WERI-Rb-1 (cell line): ENCODE results near the gene ZNF219.
A peak's percentile ranks its signal among the peaks of the same experiment; 100 is the strongest.

Experiments
- DNase-seq: peaks from one replicate; pipeline ENCODE4 v3.0.0-alpha.2; 2020
- H3K27ac ChIP-seq: fragments of 250-450 bp; sonication (Bioruptor Pico); 2 replicates; pipeline ENCODE4 v1.5.1; 2020; ENCODE audit warnings: mild to moderate bottlenecking, moderate library complexity
- H3K27me3 ChIP-seq: fragments of 250-450 bp; sonication (Bioruptor Pico); 2 replicates; pipeline ENCODE4 v1.5.1; 2021; ENCODE audit warnings: mild to moderate bottlenecking, low read depth, moderate library complexity; ENCODE audit not compliant: insufficient read depth, severe bottlenecking
- H3K36me3 ChIP-seq: fragments of 250-450 bp; sonication (Bioruptor Pico); 2 replicates; pipeline ENCODE4 v1.5.1; 2020; ENCODE audit warnings: mild to moderate bottlenecking, moderate library complexity
- H3K4me3 ChIP-seq: 2 replicates; pipeline ENCODE4 v1.5.1; 2011; ENCODE audit warnings: low read depth, mild to moderate bottlenecking, control low read depth, low read length
- H3K9me3 ChIP-seq: fragments of 250-450 bp; sonication (Bioruptor Pico); 2 replicates; pipeline ENCODE4 v1.5.1; 2021; ENCODE audit warnings: mild to moderate bottlenecking, moderate library complexity; ENCODE audit not compliant: severe bottlenecking
- TF ChIP-seq, protein P1 (sequence below): IDR thresholded peaks from 2 replicates; pipeline ENCODE4 v1.5.1; 2011; ENCODE audit warnings: low read depth, mild to moderate bottlenecking, control low read depth, inconsistent platforms, low read length

ZNF219 gene

DNA sequence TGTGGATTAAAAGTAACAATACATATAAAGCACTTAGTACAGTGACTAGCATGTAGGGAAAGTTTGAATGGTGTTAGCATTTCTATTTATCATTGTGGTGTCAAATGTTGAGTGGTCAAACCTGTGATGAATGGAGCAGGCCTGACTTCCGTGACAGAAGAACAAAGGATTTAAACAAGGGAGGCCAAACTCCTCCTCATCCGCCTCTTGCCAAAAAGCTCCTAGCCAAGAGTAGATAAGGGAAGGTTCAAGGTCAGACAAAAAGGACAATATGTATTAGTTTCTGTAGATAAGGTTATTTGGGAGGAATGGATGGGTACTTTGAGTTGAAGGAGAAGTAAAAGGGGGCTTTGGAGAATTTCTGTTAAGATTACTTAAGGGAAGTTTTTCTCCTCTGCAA is 49.8 kb downstream of the ZNF219 start:
- H3K36me3 ChIP-seq, result no peaks in the 10 kb centered on the region
- no peaks in the 10 kb centered on the region for H3K27me3 ChIP-seq
- no peaks in the 10 kb centered on the region for H3K9me3 ChIP-seq
- H3K27ac ChIP-seq, result no peak overlapping the region
- TF ChIP-seq, protein P1, sequence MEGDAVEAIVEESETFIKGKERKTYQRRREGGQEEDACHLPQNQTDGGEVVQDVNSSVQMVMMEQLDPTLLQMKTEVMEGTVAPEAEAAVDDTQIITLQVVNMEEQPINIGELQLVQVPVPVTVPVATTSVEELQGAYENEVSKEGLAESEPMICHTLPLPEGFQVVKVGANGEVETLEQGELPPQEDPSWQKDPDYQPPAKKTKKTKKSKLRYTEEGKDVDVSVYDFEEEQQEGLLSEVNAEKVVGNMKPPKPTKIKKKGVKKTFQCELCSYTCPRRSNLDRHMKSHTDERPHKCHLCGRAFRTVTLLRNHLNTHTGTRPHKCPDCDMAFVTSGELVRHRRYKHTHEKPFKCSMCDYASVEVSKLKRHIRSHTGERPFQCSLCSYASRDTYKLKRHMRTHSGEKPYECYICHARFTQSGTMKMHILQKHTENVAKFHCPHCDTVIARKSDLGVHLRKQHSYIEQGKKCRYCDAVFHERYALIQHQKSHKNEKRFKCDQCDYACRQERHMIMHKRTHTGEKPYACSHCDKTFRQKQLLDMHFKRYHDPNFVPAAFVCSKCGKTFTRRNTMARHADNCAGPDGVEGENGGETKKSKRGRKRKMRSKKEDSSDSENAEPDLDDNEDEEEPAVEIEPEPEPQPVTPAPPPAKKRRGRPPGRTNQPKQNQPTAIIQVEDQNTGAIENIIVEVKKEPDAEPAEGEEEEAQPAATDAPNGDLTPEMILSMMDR, result no peak
- DNase-seq, result no peak
- H3K4me3 ChIP-seq, result no peak overlapping the region

DNA sequence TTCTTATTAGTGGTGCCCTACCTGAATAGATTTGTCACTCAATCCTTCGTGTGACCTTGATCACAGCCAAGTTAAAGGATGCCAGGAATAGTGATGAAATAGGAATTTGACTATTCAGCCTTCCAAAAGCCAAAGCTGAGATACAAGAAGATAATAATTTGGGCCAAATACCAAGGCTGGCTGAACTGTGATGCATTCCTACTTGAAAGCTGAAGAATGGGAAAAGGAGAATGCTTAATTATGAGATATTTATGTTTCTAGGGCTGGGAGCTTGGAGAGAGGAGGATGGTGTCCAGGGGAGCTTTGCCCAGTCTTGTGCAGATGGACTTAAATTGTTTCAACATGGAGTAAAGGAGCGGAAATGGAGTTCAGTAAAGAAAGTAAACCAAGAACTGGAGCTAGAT is 51.1 kb downstream of the ZNF219 start:
- Histone ChIP-seq H3K4me3 (no peak overlapping the region), H3K27ac (no peak overlapping the region), H3K9me3 (no peaks in the 10 kb centered on the region), H3K27me3 (no peaks in the 10 kb centered on the region), H3K36me3 (no peaks in the 10 kb centered on the region)
- TF ChIP-seq, protein P1, result no peak
- no peak for DNase-seq

DNA sequence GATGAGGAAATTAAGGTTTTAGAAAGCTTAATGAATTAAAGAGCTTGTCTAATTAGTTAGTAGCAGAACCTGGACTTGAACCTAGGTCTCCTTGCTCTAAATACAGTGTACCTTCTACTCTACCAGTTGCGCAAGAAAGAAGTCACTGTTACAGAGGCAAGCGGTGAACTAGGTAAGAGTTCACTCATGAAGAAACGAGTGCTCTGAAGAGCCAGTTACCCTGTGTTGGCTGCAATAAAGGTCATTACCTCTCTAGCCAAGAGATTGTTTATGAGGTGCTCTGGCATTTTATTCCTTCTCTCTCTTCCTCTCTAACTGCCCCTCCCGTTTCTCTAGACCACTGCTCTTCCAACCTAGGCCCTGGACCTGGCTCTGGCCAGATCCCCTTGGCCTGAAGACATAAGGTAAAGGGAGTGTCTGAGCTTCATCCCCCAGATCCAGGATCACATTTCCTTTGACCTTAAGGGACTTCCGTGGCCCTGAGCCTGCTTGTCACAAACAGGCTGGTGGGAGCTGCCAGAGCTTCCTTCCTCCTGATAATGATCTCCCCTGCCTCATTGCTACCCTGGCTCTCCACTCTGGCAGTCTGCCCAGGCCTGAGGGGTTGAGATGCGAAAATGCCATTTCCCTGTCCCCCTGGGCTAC is 54.4 kb downstream of the ZNF219 start:
- TF ChIP-seq, protein P1, result no peak
- no peaks in the 10 kb centered on the region for H3K9me3 ChIP-seq
- H3K27ac ChIP-seq, result no peak overlapping the region
- H3K36me3 ChIP-seq, result no peaks in the 10 kb centered on the region
- no peak overlapping the region for H3K4me3 ChIP-seq
- H3K27me3 ChIP-seq, result no peaks in the 10 kb centered on the region
- DNase-seq, result peak; percentile 56

DNA sequence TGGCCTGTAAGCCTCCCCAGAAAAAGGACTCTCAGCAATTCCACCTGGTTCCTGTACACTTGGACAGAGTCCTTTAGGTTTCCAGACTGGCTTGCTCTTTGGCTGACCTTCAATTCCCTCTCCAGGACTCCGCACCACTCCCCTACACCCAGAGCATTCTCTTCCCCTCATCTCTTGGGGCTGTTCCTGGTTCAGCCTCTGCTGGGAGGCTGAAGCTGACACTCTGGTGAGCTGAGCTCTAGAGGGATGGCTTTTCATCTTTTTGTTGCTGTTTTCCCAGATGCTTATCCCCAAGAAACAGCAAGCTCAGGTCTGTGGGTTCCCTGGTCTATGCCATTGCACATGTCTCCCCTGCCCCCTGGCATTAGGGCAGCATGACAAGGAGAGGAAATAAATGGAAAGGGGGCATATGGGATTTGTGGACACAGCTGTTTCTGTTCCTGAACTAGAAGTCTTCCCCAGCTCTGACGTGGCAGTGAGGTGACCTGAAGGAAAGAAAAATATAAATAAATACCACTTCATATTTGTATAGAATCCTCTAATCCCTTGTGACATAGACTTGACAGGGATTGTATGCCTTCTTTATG is 55.0 kb downstream of the ZNF219 start:
- TF ChIP-seq, protein P1, result no peak
- no peak overlapping the region for H3K4me3 ChIP-seq
- no peak for DNase-seq
- H3K9me3 ChIP-seq, result no peaks in the 10 kb centered on the region
- no peaks in the 10 kb centered on the region for H3K27me3 ChIP-seq
- H3K36me3 ChIP-seq, result no peaks in the 10 kb centered on the region
- no peak overlapping the region for H3K27ac ChIP-seq

DNA sequence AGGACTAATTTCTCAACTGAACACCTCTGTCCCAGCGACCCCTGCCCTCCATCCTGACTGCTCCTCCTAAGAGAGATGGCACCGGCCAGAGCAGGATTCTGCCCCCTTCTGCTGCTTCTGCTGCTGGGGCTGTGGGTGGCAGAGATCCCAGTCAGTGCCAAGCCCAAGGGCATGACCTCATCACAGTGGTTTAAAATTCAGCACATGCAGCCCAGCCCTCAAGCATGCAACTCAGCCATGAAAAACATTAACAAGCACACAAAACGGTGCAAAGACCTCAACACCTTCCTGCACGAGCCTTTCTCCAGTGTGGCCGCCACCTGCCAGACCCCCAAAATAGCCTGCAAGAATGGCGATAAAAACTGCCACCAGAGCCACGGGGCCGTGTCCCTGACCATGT is 55.5 kb downstream of the ZNF219 start:
- DNase-seq, result no peak
- H3K27ac ChIP-seq, result no peak overlapping the region
- H3K9me3 ChIP-seq, result no peaks in the 10 kb centered on the region
- H3K27me3 ChIP-seq, result no peaks in the 10 kb centered on the region
- no peaks in the 10 kb centered on the region for H3K36me3 ChIP-seq
- H3K4me3 ChIP-seq, result no peak overlapping the region
- TF ChIP-seq, protein P1, result no peak
